GM18502 (cell line): ENCODE measurements around the gene HMX1.

Experiments used
- ATAC-seq: cut with Tn5 transposase; IDR thresholded peaks from one replicate; pipeline ENCODE4 v1.9.1; 2021; ENCODE audit warnings: mild to moderate bottlenecking; ENCODE audit not compliant: unreplicated experiment, poor library complexity

The HMX1 gene

GRCh38 chr4:8860096-8860891, 11.3 kb downstream of the HMX1 start:
- no peak for ATAC-seq

GRCh38 chr4:8859550-8860095, 12.0 kb downstream of the HMX1 start:
- no peak for ATAC-seq

GRCh38 chr4:8858701-8859210, 12.9 kb downstream of the HMX1 start:
- no peak for ATAC-seq

- ATAC-seq: no peak
Measured at GRCh38 chr4:8857766-8858700, 13.6 kb downstream of the HMX1 start.

- ATAC-seq: no peak
Measured at GRCh38 chr4:8856835-8857621, 14.6 kb downstream of the HMX1 start.

- no peak for ATAC-seq
Measured at GRCh38 chr4:8855818-8856245, 15.8 kb downstream of the HMX1 start.

GRCh38 chr4:8854931-8855330, 16.7 kb downstream of the HMX1 start:
- no peak for ATAC-seq

GRCh38 chr4:8854016-8854415, 17.6 kb downstream of the HMX1 start:
- no peak for ATAC-seq

GRCh38 chr4:8853249-8853648, 18.4 kb downstream of the HMX1 start:
- no peak for ATAC-seq

GRCh38 chr4:8852118-8852704, 19.4 kb downstream of the HMX1 start:
- no peak for ATAC-seq

- no peak for ATAC-seq
Measured at GRCh38 chr4:8851321-8852117, 20.1 kb downstream of the HMX1 start.

GRCh38 chr4:8850830-8851188, 20.8 kb downstream of the HMX1 start:
- no peak for ATAC-seq

- no peak for ATAC-seq
Measured at GRCh38 chr4:8850074-8850829, 21.4 kb downstream of the HMX1 start.

GRCh38 chr4:8849266-8850073, 22.2 kb downstream of the HMX1 start:
- no peak for ATAC-seq

GRCh38 chr4:8848507-8849265, 23.0 kb downstream of the HMX1 start:
- no peak for ATAC-seq

GRCh38 chr4:8847764-8848163, 23.9 kb downstream of the HMX1 start:
- no peak for ATAC-seq

GRCh38 chr4:8847331-8847730, 24.3 kb downstream of the HMX1 start:
- no peak for ATAC-seq
